HFFc6 (cell line): Measurements from ENCODE around the gene TOR1AIP2. TPM values are rescaled to one million over a fixed set of nuclear protein-coding genes. Genes with fewer than 3 reads are reported as not detected.
A peak's percentile ranks its signal among the peaks of the same experiment; 100 is the strongest.
"Not testable (repeated sequence)": the region's sequence is repeated elsewhere in the genome, so short reads cannot be mapped to it uniquely, and the experiment has no call there.

Experiments
- DNase-seq: peaks from one replicate; pipeline ENCODE4 v3.0.0-alpha.2; 2018
- H3K27ac Mint-ChIP-seq: 2 replicates; pipeline ENCODE4 v1.8.0; 2020; ENCODE audit warnings: mild to moderate bottlenecking, mixed read lengths
- H3K27me3 Mint-ChIP-seq: 2 replicates; pipeline ENCODE4 v1.8.0; 2021; ENCODE audit warnings: mild to moderate bottlenecking, moderate library complexity, mixed read lengths; ENCODE audit not compliant: insufficient read depth
- H3K36me3 Mint-ChIP-seq: 2 replicates; pipeline ENCODE4 v1.8.0; 2021; ENCODE audit warnings: low read depth, mixed read lengths
- H3K4me1 Mint-ChIP-seq: 2 replicates; pipeline ENCODE4 v1.8.0; 2020; ENCODE audit warnings: low read depth, mixed read lengths
- H3K4me3 Mint-ChIP-seq: 2 replicates; pipeline ENCODE4 v1.8.0; 2020; ENCODE audit warnings: mild to moderate bottlenecking, moderate library complexity, mixed read lengths
- H3K9me3 Mint-ChIP-seq: 2 replicates; pipeline ENCODE4 v1.8.0; 2020; ENCODE audit warnings: mild to moderate bottlenecking, mixed read lengths
- total RNA-seq, 6 experiments: library from RNA; stranded (reverse); fragmentation: NEBNext Ultra II Directional; extraction: Animal tissue kit (Norgen Biotek cat#: 25700); gene quantifications; 2 replicates in 1 of 6; 3 replicates in 5 of 6; pipeline ENCODE4 v1.2.3, GENCODE V29; 2021
- TF ChIP-seq, protein P1 (sequence below): fragments of 200-600 bp; sonication (generic); IDR thresholded peaks from 2 replicates; pipeline ENCODE4 v1.5.0; 2021; ENCODE audit warnings: antibody characterized with exemption, mild to moderate bottlenecking

Gene TOR1AIP2
- total RNA-seq, 6 experiments from 2014 or later: 89.7 to 127 (median 108) TPM

DNA sequence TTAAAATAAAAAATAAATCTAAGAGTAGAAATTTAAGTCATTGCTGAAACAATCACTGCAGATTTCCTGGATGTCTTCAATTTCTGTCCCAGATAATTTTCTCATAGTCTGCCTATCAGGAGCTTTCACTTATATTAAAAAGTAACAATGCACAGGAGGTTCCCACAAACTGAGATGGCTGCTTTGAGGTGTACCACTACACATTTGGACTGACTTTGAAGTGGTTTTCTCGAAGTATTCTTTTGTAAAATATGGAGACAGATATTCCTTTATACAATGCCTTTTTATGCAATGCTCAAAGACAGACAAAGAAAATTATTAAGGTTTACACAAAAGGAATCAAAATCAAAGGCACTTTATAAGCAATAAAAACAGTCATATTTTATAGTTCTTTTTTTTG lies 24.5 kb downstream of the TOR1AIP2 start:
- no peaks in the 10 kb centered on the region; the same call in 1 of the 2 replicates for H3K27me3 Mint-ChIP-seq

DNA sequence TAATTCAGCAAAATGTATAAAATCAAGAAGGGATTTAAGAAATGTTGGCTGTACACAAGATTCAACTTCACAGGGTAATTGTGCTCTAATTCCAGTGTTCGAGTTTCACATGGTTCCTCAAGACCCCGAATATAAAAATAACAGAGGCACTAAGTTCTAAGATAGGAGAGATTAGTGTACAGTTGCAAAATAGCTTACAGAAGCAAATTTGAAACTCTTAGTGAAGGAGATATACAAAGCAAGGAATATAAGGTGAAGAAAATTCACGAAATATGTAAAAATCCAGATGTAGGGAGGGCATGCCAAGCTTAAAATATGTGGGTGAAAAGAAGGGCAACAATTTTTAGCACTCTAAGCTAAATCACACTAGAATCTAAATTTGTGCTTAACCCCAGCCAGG lies 29.4 kb downstream of the TOR1AIP2 start:
- TF ChIP-seq, protein P1, sequence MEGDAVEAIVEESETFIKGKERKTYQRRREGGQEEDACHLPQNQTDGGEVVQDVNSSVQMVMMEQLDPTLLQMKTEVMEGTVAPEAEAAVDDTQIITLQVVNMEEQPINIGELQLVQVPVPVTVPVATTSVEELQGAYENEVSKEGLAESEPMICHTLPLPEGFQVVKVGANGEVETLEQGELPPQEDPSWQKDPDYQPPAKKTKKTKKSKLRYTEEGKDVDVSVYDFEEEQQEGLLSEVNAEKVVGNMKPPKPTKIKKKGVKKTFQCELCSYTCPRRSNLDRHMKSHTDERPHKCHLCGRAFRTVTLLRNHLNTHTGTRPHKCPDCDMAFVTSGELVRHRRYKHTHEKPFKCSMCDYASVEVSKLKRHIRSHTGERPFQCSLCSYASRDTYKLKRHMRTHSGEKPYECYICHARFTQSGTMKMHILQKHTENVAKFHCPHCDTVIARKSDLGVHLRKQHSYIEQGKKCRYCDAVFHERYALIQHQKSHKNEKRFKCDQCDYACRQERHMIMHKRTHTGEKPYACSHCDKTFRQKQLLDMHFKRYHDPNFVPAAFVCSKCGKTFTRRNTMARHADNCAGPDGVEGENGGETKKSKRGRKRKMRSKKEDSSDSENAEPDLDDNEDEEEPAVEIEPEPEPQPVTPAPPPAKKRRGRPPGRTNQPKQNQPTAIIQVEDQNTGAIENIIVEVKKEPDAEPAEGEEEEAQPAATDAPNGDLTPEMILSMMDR: no peak
- Mint-ChIP-seq H3K4me3 (no peak overlapping the region), H3K27ac (no peak overlapping the region), H3K27me3 (no peaks in the 10 kb centered on the region; the same call in 1 of the 2 replicates), H3K9me3 (no peaks in the 10 kb centered on the region), H3K4me1 (peaks cover 6% of the 10 kb centered on the region; the same call in 1 of the 2 replicates), H3K36me3 (peaks cover 16% of the 10 kb centered on the region)
- DNase-seq: no peak

More for the DNA sequence above, 24.5 kb downstream of the TOR1AIP2 start:
- Mint-ChIP-seq H3K27ac (no peak overlapping the region), H3K9me3 (no peaks in the 10 kb centered on the region), H3K4me1 (peaks cover 6% of the 10 kb centered on the region; the same call in 1 of the 2 replicates), H3K4me3 (no peak overlapping the region), H3K36me3 (peaks cover 19% of the 10 kb centered on the region)
- DNase-seq: no peak
- TF ChIP-seq, protein P1: no peak

DNA sequence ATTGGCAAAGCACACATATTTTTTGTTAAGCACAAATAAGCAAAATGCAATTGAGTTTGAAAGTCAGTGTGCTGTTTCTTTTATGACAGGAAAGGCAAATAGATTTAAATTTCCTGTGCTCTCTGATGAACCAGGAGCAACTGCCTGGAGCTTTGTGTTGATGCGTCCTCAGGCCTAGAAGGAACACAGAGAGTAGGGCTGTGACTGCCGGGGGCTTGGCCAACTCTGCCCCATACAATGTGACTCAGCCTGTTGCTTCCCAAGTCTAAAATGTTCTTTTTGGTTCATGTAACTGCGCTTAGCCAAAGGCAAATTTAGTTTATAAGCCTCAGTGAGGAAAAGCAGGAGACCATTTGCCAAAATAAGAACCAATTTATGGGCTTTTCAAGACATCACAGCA lies 37.5 kb downstream of the TOR1AIP2 start:
- TF ChIP-seq, protein P1: no peak
- Mint-ChIP-seq H3K4me1 (peaks cover 24% of the 10 kb centered on the region), H3K9me3 (no peaks in the 10 kb centered on the region), H3K4me3 (no peak overlapping the region), H3K36me3 (peaks cover 26% of the 10 kb centered on the region), H3K27me3 (no peaks in the 10 kb centered on the region; the same call in 1 of the 2 replicates), H3K27ac (peak overlapping the region; percentile 61)
- no peak for DNase-seq

DNA sequence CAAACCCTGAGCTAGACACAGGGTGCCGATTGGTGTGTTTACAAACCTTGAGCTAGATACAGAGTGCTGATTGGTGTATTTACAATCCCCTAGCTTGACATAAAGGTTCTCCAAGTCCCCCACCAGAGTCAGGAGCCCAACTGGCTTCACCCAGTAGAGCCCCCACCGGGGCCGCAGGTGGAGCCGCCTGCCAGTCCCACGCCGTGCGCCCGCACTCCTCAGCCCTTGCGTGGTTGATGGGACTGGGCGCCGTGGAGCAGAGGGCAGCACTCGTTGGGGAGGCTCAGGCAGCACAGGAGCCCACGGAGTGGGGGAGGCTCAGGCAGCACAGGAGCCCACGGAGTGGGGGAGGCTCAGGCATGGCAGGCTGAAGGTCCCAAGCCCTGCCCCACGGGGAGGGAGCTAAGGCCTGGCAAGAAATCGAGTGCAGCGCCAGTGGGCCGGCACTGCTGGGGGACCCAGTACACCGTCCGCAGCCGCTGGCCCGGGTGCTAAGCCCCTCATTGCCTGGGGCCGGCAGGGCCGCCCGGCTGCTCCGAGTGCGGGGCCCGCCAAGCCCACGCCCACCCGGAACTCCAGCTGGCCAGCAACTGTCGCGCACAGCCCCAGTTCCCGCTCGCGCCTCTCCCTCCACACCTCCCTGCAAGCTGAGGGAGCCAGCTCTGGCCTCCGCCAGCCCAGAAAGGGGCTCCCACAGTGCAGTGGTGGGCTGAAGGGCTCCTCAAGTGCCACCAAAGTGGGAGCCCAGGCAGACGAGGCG lies 40.7 kb downstream of the TOR1AIP2 start:
- H3K9me3 Mint-ChIP-seq, DNase-seq, H3K27me3 Mint-ChIP-seq, H3K27ac Mint-ChIP-seq, H3K4me3 Mint-ChIP-seq: not testable (repeated sequence)
- peaks cover 30% of the 10 kb centered on the region for H3K4me1 Mint-ChIP-seq
- peaks cover 25% of the 10 kb centered on the region for H3K36me3 Mint-ChIP-seq

DNA sequence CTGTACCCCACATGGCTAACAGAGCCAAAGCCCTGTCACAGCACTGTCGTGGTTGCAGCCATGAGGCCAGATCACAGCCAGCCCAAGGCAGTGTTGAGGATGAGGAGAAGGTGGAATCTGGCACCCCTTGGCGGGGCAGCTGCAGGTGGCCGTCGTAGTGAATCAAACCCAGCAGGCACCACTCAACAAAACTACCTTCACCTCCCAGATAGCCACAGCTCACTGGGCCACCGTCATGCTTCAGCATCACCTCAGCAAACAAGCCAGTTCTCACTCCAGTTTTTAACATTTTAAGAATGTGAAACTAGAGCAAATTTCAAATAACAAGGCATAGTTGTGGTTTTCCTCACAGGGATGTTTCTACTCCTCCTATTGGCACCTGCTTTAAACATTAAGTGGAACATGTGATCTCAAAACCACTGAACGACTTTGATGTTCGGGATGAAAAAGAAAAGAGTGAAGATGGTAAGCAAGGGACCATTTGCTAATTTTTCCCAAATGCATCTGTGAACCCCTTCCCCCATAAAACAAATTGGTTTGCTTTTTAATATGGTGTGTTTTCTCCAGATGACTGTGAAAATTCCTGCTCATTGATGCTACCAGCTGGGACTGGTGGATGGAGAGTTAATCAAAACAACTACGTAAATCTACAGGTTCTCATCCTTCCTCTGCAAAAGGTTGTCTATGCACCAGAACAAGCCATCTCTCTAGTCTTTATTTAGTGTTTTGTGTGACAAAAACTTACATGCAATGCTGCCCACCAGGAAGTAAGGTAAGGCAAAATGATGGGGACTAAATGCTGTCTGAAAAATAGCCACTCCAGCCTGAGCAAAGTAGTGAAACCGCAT lies 45.5 kb downstream of the TOR1AIP2 start:
- no peak for DNase-seq
- TF ChIP-seq, protein P1: no peak
- Mint-ChIP-seq H3K27me3 (peaks cover 8% of the 10 kb centered on the region), H3K27ac (no peak overlapping the region), H3K4me1 (peaks cover 14% of the 10 kb centered on the region), H3K36me3 (peaks cover 10% of the 10 kb centered on the region), H3K4me3 (no peak overlapping the region), H3K9me3 (no peaks in the 10 kb centered on the region)

DNA sequence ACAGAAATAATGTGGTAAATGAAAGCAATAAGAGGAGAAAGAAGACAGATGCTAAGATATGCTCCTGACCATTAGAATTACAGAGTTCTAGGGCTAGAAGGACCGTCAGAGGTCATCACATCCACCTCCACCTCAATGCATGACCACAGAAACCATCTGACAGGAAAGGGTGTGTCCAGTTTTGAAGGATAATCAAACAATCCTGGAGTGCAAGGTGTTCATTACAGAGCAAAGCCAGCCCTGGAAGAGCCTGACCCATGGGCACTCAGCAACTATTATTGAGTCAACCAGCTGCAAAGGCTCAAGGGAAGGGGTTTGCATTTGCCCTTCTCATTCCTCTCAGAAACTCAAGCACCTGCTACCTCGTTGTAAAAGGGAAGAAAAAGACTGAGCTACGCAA lies 46.4 kb downstream of the TOR1AIP2 start:
- H3K4me1 Mint-ChIP-seq: peaks cover 14% of the 10 kb centered on the region
- TF ChIP-seq, protein P1: no peak
- no peak overlapping the region for H3K4me3 Mint-ChIP-seq
- DNase-seq: no peak
- no peak overlapping the region for H3K27ac Mint-ChIP-seq
- no peaks in the 10 kb centered on the region for H3K9me3 Mint-ChIP-seq
- peaks cover 9% of the 10 kb centered on the region for H3K36me3 Mint-ChIP-seq
- H3K27me3 Mint-ChIP-seq: peaks cover 8% of the 10 kb centered on the region
